ENCODE measurements around the gene MYO9B. TPM values are rescaled to one million over a fixed set of nuclear protein-coding genes. Genes with fewer than 3 reads are reported as not detected.

The MYO9B gene
- polyA plus RNA-seq, 1 donor (not counting 4 experiments of a cell fraction or from before 2014, with no cell fraction given) = 14.3 TPM

GRCh38 chr19:17249887-17250548 is 174.4 kb downstream of the MYO9B start:
- FAIRE-seq (no peak), DNase-seq (ENCODE audit: low read depth, low spot score) (peak; percentile 70)
- Histone ChIP-seq H3K79me2 (ENCODE audit: control insufficient read depth, insufficient read depth, low read length) (peaks cover under 1% of the 10 kb centered on the region), H3K9me1 (ENCODE audit: control insufficient read depth, extremely low read depth, insufficient read depth, low read length) (no peaks in the 10 kb centered on the region), H2AFZ (ENCODE audit: control insufficient read depth, low read length) (no peak overlapping the region), H4K20me1 (ENCODE audit: control insufficient read depth, extremely low read depth, insufficient read depth, low read length) (no peaks in the 10 kb centered on the region), H3K27me3 (ENCODE audit: control insufficient read depth, extremely low read depth, insufficient read depth, low read length) (no peaks in the 10 kb centered on the region), H3K36me3 (ENCODE audit: control insufficient read depth in 2 of 2, extremely low read depth in 1 of 2, insufficient read depth in 2 of 2, low read length in 2 of 2) (no peaks in the 10 kb centered on the region), H3K27ac (ENCODE audit: control insufficient read depth, insufficient read depth, low read length) (no peak overlapping the region), H3K9ac (ENCODE audit: control insufficient read depth, extremely low read depth, insufficient read depth, low read length) (no peak overlapping the region), H3K4me1 (ENCODE audit: control insufficient read depth, extremely low read depth, insufficient read depth, low read length) (peaks cover 26% of the 10 kb centered on the region), H3K4me3 (ENCODE audit: control insufficient read depth in 2 of 3, extremely low read depth in 1 of 3, insufficient read depth in 2 of 3, low read depth in 1 of 3, low read length in 3 of 3) (no peak overlapping the region), H3K4me2 (ENCODE audit: control insufficient read depth, extremely low read depth, insufficient read depth, low read depth, low read length) (no peak overlapping the region), H3K9me3 (ENCODE audit: control insufficient read depth, low read depth, low read length) (no peaks in the 10 kb centered on the region)
- dilution Hi-C loops (cut with MboI; ENCODE audit: extremely low pct_ligation_motif_present, low sequenced_read_pairs) = no loop called here
- TF ChIP-seq, protein P1, sequence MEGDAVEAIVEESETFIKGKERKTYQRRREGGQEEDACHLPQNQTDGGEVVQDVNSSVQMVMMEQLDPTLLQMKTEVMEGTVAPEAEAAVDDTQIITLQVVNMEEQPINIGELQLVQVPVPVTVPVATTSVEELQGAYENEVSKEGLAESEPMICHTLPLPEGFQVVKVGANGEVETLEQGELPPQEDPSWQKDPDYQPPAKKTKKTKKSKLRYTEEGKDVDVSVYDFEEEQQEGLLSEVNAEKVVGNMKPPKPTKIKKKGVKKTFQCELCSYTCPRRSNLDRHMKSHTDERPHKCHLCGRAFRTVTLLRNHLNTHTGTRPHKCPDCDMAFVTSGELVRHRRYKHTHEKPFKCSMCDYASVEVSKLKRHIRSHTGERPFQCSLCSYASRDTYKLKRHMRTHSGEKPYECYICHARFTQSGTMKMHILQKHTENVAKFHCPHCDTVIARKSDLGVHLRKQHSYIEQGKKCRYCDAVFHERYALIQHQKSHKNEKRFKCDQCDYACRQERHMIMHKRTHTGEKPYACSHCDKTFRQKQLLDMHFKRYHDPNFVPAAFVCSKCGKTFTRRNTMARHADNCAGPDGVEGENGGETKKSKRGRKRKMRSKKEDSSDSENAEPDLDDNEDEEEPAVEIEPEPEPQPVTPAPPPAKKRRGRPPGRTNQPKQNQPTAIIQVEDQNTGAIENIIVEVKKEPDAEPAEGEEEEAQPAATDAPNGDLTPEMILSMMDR (optimal IDR thresholded peaks at IDR 0.05 in 1 of 3, IDR thresholded peaks at IDR 0.05 in 1 of 3, conservative IDR thresholded peaks at IDR 0.05 in 1 of 3; ENCODE audit: extremely low read depth in 1 of 3, insufficient read depth in 2 of 3, low read length in 3 of 3) = no peak
- TF ChIP-seq EZH2 (IDR thresholded peaks at IDR 0.05; ENCODE audit: low read length) = no peak

DNA sequence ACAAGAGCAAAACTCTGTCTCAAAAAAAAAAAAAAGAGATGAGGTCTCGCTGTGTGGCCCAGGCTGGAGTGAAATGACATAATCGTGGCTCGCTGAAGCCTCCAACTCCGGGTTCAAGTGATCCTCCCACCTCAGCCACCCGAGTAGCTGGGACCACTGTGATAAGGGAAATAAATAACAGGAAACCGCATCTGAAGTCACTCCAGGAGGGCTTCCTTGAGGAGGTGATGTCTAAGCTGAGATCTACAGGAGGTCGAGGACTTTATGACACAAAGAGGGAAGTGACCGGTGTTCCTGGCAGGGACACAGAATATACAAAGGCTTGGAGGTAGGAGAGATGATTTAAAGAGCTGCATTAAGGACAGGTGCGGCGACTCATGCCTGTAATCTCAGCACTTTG is 179.1 kb downstream of the MYO9B start:
- H3K9ac ChIP-seq (ENCODE audit: control insufficient read depth, extremely low read depth, insufficient read depth, low read length) = no peak overlapping the region

More for the DNA sequence above, 179.1 kb downstream of the MYO9B start:
- Histone ChIP-seq H3K36me3 (ENCODE audit: control insufficient read depth in 2 of 2, extremely low read depth in 1 of 2, insufficient read depth in 2 of 2, low read length in 2 of 2) (no peaks in the 10 kb centered on the region), H3K79me2 (ENCODE audit: control insufficient read depth, insufficient read depth, low read length) (no peaks in the 10 kb centered on the region), H3K9me3 (ENCODE audit: control insufficient read depth, low read depth, low read length) (peaks cover 5% of the 10 kb centered on the region), H3K4me1 (ENCODE audit: control insufficient read depth, extremely low read depth, insufficient read depth, low read length) (no peaks in the 10 kb centered on the region), H3K27me3 (ENCODE audit: control insufficient read depth, extremely low read depth, insufficient read depth, low read length) (no peaks in the 10 kb centered on the region), H3K27ac (ENCODE audit: control insufficient read depth, insufficient read depth, low read length) (no peak overlapping the region), H2AFZ (ENCODE audit: control insufficient read depth, low read length) (no peak overlapping the region), H3K9me1 (ENCODE audit: control insufficient read depth, extremely low read depth, insufficient read depth, low read length) (no peaks in the 10 kb centered on the region), H3K4me3 (ENCODE audit: control insufficient read depth in 2 of 3, extremely low read depth in 1 of 3, insufficient read depth in 2 of 3, low read depth in 1 of 3, low read length in 3 of 3) (no peak overlapping the region), H3K4me2 (ENCODE audit: control insufficient read depth, extremely low read depth, insufficient read depth, low read depth, low read length) (no peak overlapping the region), H4K20me1 (ENCODE audit: control insufficient read depth, extremely low read depth, insufficient read depth, low read length) (no peaks in the 10 kb centered on the region)
- no peak for DNase-seq (ENCODE audit: low read depth, low spot score)
- dilution Hi-C loops (cut with MboI; ENCODE audit: extremely low pct_ligation_motif_present, low sequenced_read_pairs) = no loop called here
- TF ChIP-seq EZH2 (IDR thresholded peaks at IDR 0.05; ENCODE audit: low read length) = no peak
- TF ChIP-seq, protein P1 (optimal IDR thresholded peaks at IDR 0.05 in 1 of 3, IDR thresholded peaks at IDR 0.05 in 1 of 3, conservative IDR thresholded peaks at IDR 0.05 in 1 of 3; ENCODE audit: extremely low read depth in 1 of 3, insufficient read depth in 2 of 3, low read length in 3 of 3) = no peak
- FAIRE-seq = no peak
